Fibroblast of pulmonary artery (primary cell): ENCODE data around the gene KLHL13.
A peak's percentile ranks its signal among the peaks of the same experiment; 100 is the strongest.

Experiments used
- DNase-seq: peaks from one replicate; pipeline ENCODE4 v3.0.0-alpha.2; 2010; ENCODE audit warnings: low read depth
- H3K4me3 ChIP-seq: replicated peaks from 2 replicates; pipeline ENCODE4 v1.5.1; 2011; ENCODE audit warnings: low read depth, mild to moderate bottlenecking, control low read depth, low read length, moderate library complexity
- CTCF ChIP-seq: IDR thresholded peaks from 2 replicates; pipeline ENCODE4 v1.5.1; 2011; ENCODE audit warnings: mild to moderate bottlenecking, control low read depth, low read length, inconsistent platforms; ENCODE audit errors: missing control alignments

Gene KLHL13

GRCh38 chrX:118116713-118117550, at the start of gene KLHL13:
Gene KLHL13 (minus strand): TSS chrX:118116810. CDS start chrX:118028473, 88,337 bp downstream.
- peak within 1 kb of the TSS; percentile 58 for H3K4me3 ChIP-seq
- no peak for TF ChIP-seq CTCF
- DNase-seq, result peak; percentile 17

- DNase-seq, result no peak
- TF ChIP-seq CTCF, result no peak
- H3K4me3 ChIP-seq, result no peak overlapping the region
These were observed 47.5 kb upstream of the KLHL13 start for GRCh38 chrX:118164138-118164537.

- no peak overlapping the region for H3K4me3 ChIP-seq
- no peak for DNase-seq
- no peak for TF ChIP-seq CTCF
These were observed 40.5 kb upstream of the KLHL13 start for GRCh38 chrX:118156953-118157608.

- no peak for TF ChIP-seq CTCF
- no peak for DNase-seq
- H3K4me3 ChIP-seq, result no peak overlapping the region
These were observed 39.8 kb upstream of the KLHL13 start for GRCh38 chrX:118156254-118156952.

GRCh38 chrX:118153270-118153669, 36.7 kb upstream of the KLHL13 start:
- no peak for DNase-seq
- no peak overlapping the region for H3K4me3 ChIP-seq
- TF ChIP-seq CTCF, result no peak

- no peak for DNase-seq
- TF ChIP-seq CTCF, result no peak
- H3K4me3 ChIP-seq, result no peak overlapping the region
These were observed 36.1 kb upstream of the KLHL13 start for GRCh38 chrX:118152721-118153120.
